Bone marrow (tissue), 2 donors: ENCODE results near the gene IFT20.

ENCODE experiments used
- DNase-seq, 2 donors: peaks; one replicate each; lab custom pipeline; 2025; lab: John Stamatoyannopoulos, UW

IFT20 gene

GRCh38 chr17:28335959-28336871, 943 bp upstream of the IFT20 start:
- no peak for DNase-seq

GRCh38 chr17:28334666-28335200, 539 bp downstream of the IFT20 start:
- no peak for DNase-seq

GRCh38 chr17:28334171-28334570, 1.1 kb downstream of the IFT20 start:
- DNase-seq = peak in 1 of 2 donors; percentile 2

- no peak for DNase-seq
Observed at GRCh38 chr17:28333083-28333746, 2.1 kb downstream of the IFT20 start.

GRCh38 chr17:28331891-28332420, 3.3 kb downstream of the IFT20 start:
- DNase-seq = no peak

- no peak for DNase-seq
Observed at GRCh38 chr17:28330671-28331070, 4.6 kb downstream of the IFT20 start.

- DNase-seq = no peak
Observed at GRCh38 chr17:28328325-28328724, 6.9 kb downstream of the IFT20 start.

GRCh38 chr17:28327709-28328108, 7.6 kb downstream of the IFT20 start:
- no peak for DNase-seq

- no peak for DNase-seq
Observed at GRCh38 chr17:28327031-28327607, 8.2 kb downstream of the IFT20 start.

GRCh38 chr17:28326114-28326513, 9.2 kb downstream of the IFT20 start:
- DNase-seq = no peak

- DNase-seq = no peak
Observed at GRCh38 chr17:28325211-28325610, 10.1 kb downstream of the IFT20 start.

- peak in 1 of 2 donors; percentile 2 for DNase-seq
Observed at GRCh38 chr17:28324781-28325180, 10.5 kb downstream of the IFT20 start.

- no peak for DNase-seq
Observed at GRCh38 chr17:28324267-28324745, 11.0 kb downstream of the IFT20 start.

GRCh38 chr17:28320215-28321061, 14.8 kb downstream of the IFT20 start:
- DNase-seq = no peak

- DNase-seq = no peak
Observed at GRCh38 chr17:28319598-28319935, 15.7 kb downstream of the IFT20 start.

GRCh38 chr17:28318759-28319597, 16.3 kb downstream of the IFT20 start, which contains the start of gene TMEM97:
Gene TMEM97, plus strand, starts transcription at chr17:28319200. Its CDS starts 40 bp downstream, at chr17:28319240.
- peak; percentile 58 to 93 for DNase-seq

GRCh38 chr17:28317966-28318758, 17.1 kb downstream of the IFT20 start:
- no peak for DNase-seq

- DNase-seq = no peak
Observed at GRCh38 chr17:28317099-28317965, 17.9 kb downstream of the IFT20 start.
